PC-9 (cell line): ENCODE measurements around the gene LCE3B. TPM values are rescaled to one million over a fixed set of nuclear protein-coding genes. Genes with fewer than 3 reads are reported as not detected.

ENCODE experiments used
- BruUV-seq: library from RNA; stranded (reverse); fragments of 400-500 nt; replicated peaks from 2 replicates; lab custom pipeline; 2021; lab: Mats Ljungman, UMichigan
- CTCF ChIA-PET: fragments of 300-600 bp; sonication (Branson Sonifier 250); formaldehyde crosslinking; loops from one replicate; lab custom pipeline; 2022; ENCODE audit warnings: antibody characterized with exemption; lab: Charles Lee
- POLR2A ChIA-PET: fragments of 300-600 bp; sonication (Branson Sonifier 250); formaldehyde crosslinking; loops from one replicate; lab custom pipeline; 2022; ENCODE audit warnings: antibody characterized with exemption; ENCODE audit not compliant: unreplicated experiment; lab: Charles Lee
- DNase-seq, 2 experiments: peaks; one replicate each; pipeline versions ENCODE4 v3.0.0 to v3.0.0-alpha.2; 2015 to 2022; ENCODE audit warnings: mixed read lengths in 1 of 2
- H2AFZ ChIP-seq: fragments of 200-600 bp; sonication (generic); 2 replicates; pipeline ENCODE4 v1.8.1; 2017; ENCODE audit warnings: antibody characterized with exemption
- H3F3A ChIP-seq: fragments of 200-600 bp; sonication (generic); 2 replicates; pipeline ENCODE4 v1.8.1; 2017; ENCODE audit warnings: antibody characterized with exemption, mild to moderate bottlenecking, low read depth; ENCODE audit not compliant: insufficient read depth
- H3K27ac ChIP-seq: fragments of 200-600 bp; sonication (generic); 2 replicates; pipeline ENCODE4 v1.6.1; 2016; ENCODE audit warnings: mixed run types
- H3K27me3 ChIP-seq: fragments of 200-600 bp; sonication (generic); 2 replicates; pipeline ENCODE4 v1.6.1; 2016; ENCODE audit warnings: low read depth, mixed run types; ENCODE audit not compliant: insufficient read depth
- H3K36me3 ChIP-seq: fragments of 200-600 bp; sonication (generic); 2 replicates; pipeline ENCODE4 v1.6.1; 2016; ENCODE audit warnings: low read depth, mixed run types
- H3K4me1 ChIP-seq: fragments of 200-600 bp; sonication (generic); replicated peaks from 2 replicates; pipeline ENCODE4 v1.6.1; 2016; ENCODE audit warnings: mixed run types; ENCODE audit not compliant: insufficient read depth
- H3K4me2 ChIP-seq: fragments of 200-600 bp; sonication (generic); 2 replicates; pipeline ENCODE4 v1.6.1; 2017; ENCODE audit warnings: mixed run types
- H3K4me3 ChIP-seq: fragments of 200-600 bp; sonication (generic); 2 replicates; pipeline ENCODE4 v1.6.1; 2016; ENCODE audit warnings: mixed run types
- H3K79me2 ChIP-seq: fragments of 200-600 bp; sonication (generic); 2 replicates; pipeline ENCODE4 v1.6.1; 2017; ENCODE audit warnings: low read depth, mixed run types
- H3K9me2 ChIP-seq: fragments of 200-600 bp; sonication (generic); 2 replicates; pipeline ENCODE4 v1.8.1; 2017; ENCODE audit warnings: mild to moderate bottlenecking; ENCODE audit not compliant: insufficient read depth
- H3K9me3 ChIP-seq: fragments of 200-600 bp; sonication (generic); 2 replicates; pipeline ENCODE4 v1.8.1; 2016; ENCODE audit warnings: low read depth; ENCODE audit not compliant: insufficient read depth
- H4K20me1 ChIP-seq: fragments of 200-600 bp; sonication (generic); 2 replicates; pipeline ENCODE4 v1.8.1; 2017; ENCODE audit not compliant: insufficient read depth
- EZH2 ChIP-seq: fragments of 200-600 bp; sonication (generic); IDR thresholded peaks from 2 replicates; pipeline ENCODE4 v1.8.0; 2017; ENCODE audit warnings: antibody characterized with exemption, low read depth
- intact Hi-C: fragments of 100-400 bp; cut with micrococcal nuclease; formaldehyde crosslinking; loops from one replicate; pipeline ENCODE4 v1.10.0; 2022; ENCODE audit not compliant: unreplicated experiment
- total RNA-seq: library from RNA; stranded (reverse); gene quantifications from 2 replicates; pipeline ENCODE4 v1.2.3, GENCODE V29; 2021
- TF ChIP-seq, protein P1 (sequence below): fragments of 200-600 bp; sonication (generic); conservative IDR thresholded peaks from 2 replicates; pipeline ENCODE4 v1.6.1; 2017; ENCODE audit warnings: mixed run types, antibody characterized with exemption, mild to moderate bottlenecking, moderate library complexity

LCE3B gene
- total RNA-seq, 1 experiment from 2014 or later, result not detected

- intact Hi-C loops, result no loop called here
- no peaks in the 10 kb centered on the region for H4K20me1 ChIP-seq
- H3K4me1 ChIP-seq, result no peaks in the 10 kb centered on the region
- peaks cover 3% of the 10 kb centered on the region; the same call in 1 of the 2 replicates for H3K9me3 ChIP-seq
- no TSS peak for BruUV-seq
- POLR2A ChIA-PET, result no interaction called here
- H3K79me2 ChIP-seq, result no peaks in the 10 kb centered on the region
- no peaks in the 10 kb centered on the region for H3K9me2 ChIP-seq
- H3K4me2 ChIP-seq, result no peak overlapping the region
- H3F3A ChIP-seq, result no peaks in the 10 kb centered on the region
- no peak overlapping the region for H3K4me3 ChIP-seq
- no peak overlapping the region for H3K27ac ChIP-seq
- no peak for DNase-seq
- H3K36me3 ChIP-seq, result no peaks in the 10 kb centered on the region
- CTCF ChIA-PET, result no interaction called here
- no peak for TF ChIP-seq EZH2
- TF ChIP-seq, protein P1, sequence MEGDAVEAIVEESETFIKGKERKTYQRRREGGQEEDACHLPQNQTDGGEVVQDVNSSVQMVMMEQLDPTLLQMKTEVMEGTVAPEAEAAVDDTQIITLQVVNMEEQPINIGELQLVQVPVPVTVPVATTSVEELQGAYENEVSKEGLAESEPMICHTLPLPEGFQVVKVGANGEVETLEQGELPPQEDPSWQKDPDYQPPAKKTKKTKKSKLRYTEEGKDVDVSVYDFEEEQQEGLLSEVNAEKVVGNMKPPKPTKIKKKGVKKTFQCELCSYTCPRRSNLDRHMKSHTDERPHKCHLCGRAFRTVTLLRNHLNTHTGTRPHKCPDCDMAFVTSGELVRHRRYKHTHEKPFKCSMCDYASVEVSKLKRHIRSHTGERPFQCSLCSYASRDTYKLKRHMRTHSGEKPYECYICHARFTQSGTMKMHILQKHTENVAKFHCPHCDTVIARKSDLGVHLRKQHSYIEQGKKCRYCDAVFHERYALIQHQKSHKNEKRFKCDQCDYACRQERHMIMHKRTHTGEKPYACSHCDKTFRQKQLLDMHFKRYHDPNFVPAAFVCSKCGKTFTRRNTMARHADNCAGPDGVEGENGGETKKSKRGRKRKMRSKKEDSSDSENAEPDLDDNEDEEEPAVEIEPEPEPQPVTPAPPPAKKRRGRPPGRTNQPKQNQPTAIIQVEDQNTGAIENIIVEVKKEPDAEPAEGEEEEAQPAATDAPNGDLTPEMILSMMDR, result peak; percentile 30; the same call in 1 of the 2 replicates
- no peak overlapping the region for H2AFZ ChIP-seq
- H3K27me3 ChIP-seq, result peaks cover 19% of the 10 kb centered on the region
Measured at GRCh38 chr1:152623203-152623844, 9.7 kb downstream of the LCE3B start.

DNA sequence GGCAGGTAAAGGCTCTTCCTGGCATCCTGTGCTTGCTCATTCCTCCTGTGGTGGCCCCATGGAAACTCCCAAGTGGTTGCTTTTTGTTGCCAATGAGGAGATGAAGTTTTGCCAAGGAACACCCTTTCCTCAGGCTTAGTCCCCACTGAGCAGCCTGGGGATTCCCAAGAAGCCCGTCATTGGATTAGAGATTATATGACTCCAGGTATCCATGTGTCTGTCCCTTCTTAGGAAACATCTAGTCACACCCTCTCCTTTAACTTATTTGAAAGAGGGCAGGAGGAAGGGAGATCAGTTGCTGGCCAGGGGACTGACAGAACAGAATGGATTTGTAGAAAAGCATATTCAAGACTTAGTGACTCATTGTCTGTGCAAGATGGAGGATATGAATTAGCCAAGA, 13.1 kb downstream of the LCE3B start:
- no peaks in the 10 kb centered on the region for H3F3A ChIP-seq
- no peaks in the 10 kb centered on the region for H3K9me3 ChIP-seq
- BruUV-seq, result no TSS peak
- no peak for DNase-seq
- H3K79me2 ChIP-seq, result no peaks in the 10 kb centered on the region
- H4K20me1 ChIP-seq, result no peaks in the 10 kb centered on the region
- POLR2A ChIA-PET, result no interaction called here
- intact Hi-C loops, result no loop called here
- no peak overlapping the region for H3K4me2 ChIP-seq
- no peak overlapping the region for H3K27ac ChIP-seq
- no peak overlapping the region for H2AFZ ChIP-seq
- no peaks in the 10 kb centered on the region for H3K4me1 ChIP-seq
- peaks cover 19% of the 10 kb centered on the region for H3K27me3 ChIP-seq
- no peak overlapping the region for H3K4me3 ChIP-seq
- CTCF ChIA-PET, result no interaction called here
- no peak for TF ChIP-seq EZH2
- TF ChIP-seq, protein P1, result no peak
- H3K9me2 ChIP-seq, result no peaks in the 10 kb centered on the region
- no peaks in the 10 kb centered on the region for H3K36me3 ChIP-seq

GRCh38 chr1:152630596-152630995, 17.0 kb downstream of the LCE3B start:
- DNase-seq, result no peak
- 0 out of 2 replicates have a peak, but pooled peaks cover 8% of the 10 kb centered on the region for H3K27me3 ChIP-seq
- no peak overlapping the region for H2AFZ ChIP-seq
- H3K27ac ChIP-seq, result no peak overlapping the region
- no peaks in the 10 kb centered on the region; the same call in 1 of the 2 replicates for H3K9me2 ChIP-seq
- H3K4me2 ChIP-seq, result no peak overlapping the region
- TF ChIP-seq EZH2, result no peak
- TF ChIP-seq, protein P1, result no peak
- no peaks in the 10 kb centered on the region for H3K36me3 ChIP-seq
- no peaks in the 10 kb centered on the region for H4K20me1 ChIP-seq
- no peaks in the 10 kb centered on the region for H3F3A ChIP-seq
- H3K9me3 ChIP-seq, result no peaks in the 10 kb centered on the region
- BruUV-seq, result no TSS peak
- H3K4me1 ChIP-seq, result no peaks in the 10 kb centered on the region
- POLR2A ChIA-PET, result no interaction called here
- H3K79me2 ChIP-seq, result no peaks in the 10 kb centered on the region
- intact Hi-C loops, result no loop called here
- H3K4me3 ChIP-seq, result no peak overlapping the region
- CTCF ChIA-PET, result no interaction called here
